IPS DF 19.7 (cell line): ENCODE results near the gene GNG11.
"Not testable (repeated sequence)": the region's sequence is repeated elsewhere in the genome, so short reads cannot be mapped to it uniquely, and the experiment has no call there.

ENCODE experiments used
- DNase-seq: peaks from one replicate; pipeline ENCODE4 v3.0.0-alpha.2; 2013; ENCODE audit warnings: low read depth, low spot score

The GNG11 gene

DNA sequence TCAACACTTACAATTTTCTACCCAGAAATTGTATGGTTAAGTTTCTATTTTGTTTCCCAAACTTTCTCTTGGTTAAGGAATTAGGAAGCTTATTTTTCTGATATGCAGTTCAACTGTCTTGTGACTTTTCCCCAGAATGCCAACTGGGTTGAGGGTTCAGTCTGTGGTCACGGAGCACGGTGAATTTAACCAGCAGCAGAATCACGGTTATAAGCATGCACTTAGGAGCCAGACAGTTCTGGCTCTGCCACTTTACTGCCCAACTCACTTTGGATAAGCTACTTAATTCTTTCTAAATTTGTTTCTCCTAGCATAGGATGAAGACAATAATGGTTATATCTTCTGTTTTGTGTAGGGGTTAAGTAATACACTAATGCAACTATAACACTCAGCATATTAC lies 10.3 kb upstream of the GNG11 start:
- not testable (repeated sequence) for DNase-seq

DNA sequence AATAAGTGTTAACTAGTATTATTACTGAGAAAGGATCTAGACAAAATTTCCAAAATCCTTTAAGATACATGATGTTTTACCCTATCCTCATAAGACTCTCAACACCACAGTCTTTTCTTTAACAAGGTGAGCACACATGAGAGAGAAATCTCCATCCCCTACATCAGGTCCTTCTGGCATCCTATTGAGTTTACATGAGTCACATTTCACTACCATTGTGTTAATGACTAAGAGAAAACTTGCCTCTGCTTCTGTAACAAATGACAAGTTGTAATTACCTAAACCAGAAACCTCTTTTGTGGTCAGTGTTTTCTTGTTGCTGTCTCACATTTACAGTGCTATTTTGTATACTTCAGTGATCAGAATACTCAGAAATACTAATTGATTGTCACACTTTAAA lies 9.9 kb upstream of the GNG11 start:
- DNase-seq: not testable (repeated sequence)

DNA sequence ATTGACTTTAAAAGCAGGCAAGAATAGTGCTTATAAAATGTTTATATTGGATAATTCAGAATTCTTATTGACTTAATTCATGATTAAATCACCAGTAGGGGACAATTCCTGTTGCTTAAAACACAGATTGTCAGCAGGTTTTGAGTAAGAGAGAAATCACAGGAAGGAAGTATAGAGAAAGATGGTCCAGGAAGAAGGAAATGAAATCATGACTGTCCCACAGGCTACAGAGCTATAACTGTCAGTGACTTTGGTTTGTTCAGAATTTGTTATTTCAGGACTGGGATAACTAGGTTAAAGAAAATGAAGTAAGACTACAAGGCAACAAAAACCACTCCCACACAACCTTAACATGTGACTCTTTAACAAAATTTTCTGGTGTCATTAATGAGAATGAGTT lies 8.3 kb upstream of the GNG11 start:
- no peak for DNase-seq

DNA sequence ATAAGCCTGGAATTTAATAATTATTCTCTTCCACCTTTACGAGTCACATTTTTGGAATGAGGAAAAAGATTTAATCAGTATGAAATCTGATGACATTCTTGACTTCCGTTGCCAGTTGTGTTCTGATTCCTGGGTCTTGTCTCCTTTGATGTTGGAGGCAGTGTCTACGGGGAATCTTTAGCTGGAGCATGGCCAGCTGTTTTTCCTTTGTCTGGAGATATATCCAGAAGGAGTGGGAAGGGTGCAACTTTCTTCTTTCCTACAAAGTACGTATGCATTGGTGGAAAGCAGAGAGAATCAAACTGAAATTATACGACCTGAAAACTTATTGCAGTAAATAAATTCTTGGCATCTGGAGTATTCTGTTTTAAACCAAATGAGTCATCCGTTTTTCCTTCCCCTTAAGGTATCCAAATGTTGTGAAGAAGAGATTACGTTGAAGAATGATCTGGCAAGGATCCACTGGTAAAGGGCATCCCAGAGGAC lies 6.9 kb upstream of the GNG11 start:
- no peak for DNase-seq

DNA sequence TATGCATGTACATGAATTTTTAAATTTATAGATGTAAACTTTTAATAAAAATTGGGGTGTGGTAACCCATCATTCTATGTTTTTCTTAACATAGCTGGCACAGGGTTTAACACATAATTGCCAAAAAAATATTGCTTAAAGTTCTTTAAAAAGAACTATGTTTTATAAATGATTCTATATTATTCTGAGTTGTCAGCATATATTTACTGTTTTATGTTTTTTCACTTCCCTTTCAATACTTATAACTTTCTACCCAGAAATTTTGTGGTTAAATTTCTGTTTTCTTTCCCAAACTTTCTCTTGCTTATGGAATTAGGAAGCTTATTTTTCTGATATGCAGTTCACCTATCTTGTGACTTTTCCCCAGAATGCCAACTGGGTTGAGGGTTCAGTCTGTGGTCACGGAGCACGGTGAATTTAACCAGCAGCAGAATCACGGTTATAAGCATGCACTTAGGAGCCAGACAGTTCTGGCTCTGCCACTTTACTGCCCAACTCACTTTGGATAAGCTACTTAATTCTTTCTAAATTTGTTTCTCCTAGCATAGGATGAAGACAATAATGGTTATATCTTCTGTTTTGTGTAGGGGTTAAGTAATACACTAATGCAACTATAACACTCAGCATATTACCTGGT lies 6.2 kb upstream of the GNG11 start:
- not testable (repeated sequence) for DNase-seq

DNA sequence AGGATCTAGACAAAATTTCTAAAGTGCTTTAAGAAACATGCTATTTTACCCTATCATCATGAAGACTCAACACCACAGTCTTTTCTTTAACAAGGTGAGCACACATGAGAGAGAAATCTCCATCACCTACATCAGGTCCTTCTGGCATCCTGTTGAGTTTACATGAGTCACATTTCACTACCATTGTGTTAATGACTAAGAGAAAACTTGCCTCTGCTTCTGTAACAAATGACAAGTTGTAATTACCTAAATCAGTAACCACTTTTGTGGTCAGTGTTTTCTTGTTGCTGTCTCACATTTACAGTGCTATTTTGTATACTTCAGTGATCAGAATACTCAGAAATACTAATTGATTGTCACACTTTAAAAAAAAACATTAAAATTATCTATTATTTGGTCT lies 5.6 kb upstream of the GNG11 start:
- DNase-seq: not testable (repeated sequence)

DNA sequence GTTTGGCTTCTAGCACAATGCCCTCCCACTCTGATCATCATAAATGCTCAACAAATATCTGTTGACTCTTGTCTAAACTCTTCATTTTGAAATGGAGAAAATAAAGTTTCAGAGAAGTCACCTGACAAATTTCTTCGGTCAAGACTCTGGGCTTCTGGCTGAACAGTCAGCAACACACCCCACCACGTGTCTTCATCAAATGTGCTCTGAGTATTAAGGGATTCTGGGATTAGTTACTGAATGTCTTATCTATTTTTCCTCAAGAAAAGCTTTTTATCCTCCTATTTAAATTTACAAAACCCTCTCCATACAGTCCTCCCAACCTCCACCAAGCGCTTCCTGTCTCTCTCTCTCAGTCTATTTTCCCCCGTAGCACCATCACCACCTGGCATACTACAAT lies 5.2 kb upstream of the GNG11 start:
- not testable (repeated sequence) for DNase-seq

DNA sequence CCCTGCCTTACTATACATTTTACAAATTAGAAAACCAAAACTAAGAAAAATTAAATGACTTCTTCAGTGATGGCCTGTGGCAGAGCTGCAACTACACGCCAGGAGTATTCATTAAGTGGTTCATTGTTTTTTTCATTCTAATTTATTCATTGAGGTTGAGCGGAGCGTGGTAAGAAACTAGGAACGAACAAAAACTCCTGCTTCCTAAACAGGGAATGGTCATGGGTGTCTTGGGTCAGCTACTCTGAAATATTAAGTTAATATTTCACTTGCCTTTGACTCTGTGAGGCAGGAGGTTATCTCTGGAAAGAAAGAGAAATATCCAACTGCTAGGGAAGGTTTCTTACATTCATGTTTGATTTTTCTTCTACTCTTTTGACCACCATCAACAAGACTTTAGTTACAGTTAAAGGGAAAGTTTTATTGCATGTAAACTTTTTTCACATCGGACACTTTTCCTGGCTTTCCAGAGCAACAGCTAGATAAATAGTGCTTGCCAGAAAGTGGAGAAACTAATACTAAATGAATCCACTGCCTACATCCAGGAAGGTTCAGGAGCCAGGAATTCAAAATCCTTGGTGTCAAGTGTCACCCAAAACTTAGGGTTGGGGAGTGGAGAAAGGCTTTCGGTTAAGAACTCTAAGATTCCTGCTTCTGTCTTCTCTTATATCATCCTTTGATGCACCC lies 896 bp upstream of the GNG11 start:
- no peak for DNase-seq

DNA sequence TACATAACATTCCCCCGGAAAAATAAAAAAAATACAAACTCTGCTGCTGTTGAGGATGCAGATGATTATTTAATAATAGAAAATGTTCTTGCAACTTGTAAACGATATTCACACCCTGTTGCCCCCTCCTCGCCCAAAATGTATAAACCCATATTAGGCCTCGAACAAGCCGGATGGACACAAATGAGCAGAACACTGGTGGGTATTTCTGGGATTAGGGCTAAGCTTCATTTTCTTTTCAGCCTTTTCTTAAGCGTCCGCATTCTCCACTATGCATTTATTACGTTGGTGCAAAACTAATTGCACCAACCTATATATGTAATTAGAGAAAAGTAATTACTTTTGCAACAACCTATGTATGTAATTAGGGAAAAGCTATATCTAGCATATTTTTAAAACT lies 349 bp upstream of the GNG11 start:
- DNase-seq: no peak

DNA sequence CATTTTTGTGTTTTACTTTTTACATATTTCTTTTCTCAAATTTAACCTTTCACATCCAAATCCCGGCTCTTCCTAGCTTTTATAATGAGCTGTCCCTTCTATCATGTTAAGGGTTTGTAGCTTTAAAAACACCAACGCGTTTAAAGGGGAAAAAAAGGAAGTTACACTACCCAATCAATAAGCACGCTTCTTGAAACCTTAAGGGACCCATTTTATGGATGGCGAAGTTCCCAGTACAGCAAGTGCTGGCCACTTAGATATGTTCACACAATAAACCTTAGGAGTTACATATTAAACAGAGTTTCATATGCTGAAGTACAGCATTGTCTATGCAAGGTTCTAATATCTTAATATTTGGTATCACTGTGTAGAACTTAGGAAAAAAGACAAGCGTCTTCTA lies 1.8 kb downstream of the GNG11 start:
- DNase-seq: no peak

DNA sequence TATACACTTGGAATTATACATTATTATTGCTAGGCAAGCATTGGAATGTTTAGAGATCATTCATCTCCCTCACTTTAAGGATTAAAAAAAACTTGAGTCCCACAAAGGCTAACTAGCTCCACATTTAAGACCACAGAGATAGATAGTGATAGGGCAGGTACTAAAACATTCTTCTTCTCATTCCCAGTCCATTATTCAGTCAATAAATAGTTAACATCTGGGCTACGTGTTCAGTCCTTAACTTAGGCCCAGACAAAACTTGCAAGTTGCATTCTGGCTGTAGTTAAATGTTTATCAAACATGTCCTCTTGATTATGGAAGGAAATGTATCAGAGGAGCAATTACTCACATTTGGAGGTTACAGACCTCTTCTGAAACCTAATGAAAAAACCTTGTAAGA lies 2.4 kb downstream of the GNG11 start:
- no peak for DNase-seq

DNA sequence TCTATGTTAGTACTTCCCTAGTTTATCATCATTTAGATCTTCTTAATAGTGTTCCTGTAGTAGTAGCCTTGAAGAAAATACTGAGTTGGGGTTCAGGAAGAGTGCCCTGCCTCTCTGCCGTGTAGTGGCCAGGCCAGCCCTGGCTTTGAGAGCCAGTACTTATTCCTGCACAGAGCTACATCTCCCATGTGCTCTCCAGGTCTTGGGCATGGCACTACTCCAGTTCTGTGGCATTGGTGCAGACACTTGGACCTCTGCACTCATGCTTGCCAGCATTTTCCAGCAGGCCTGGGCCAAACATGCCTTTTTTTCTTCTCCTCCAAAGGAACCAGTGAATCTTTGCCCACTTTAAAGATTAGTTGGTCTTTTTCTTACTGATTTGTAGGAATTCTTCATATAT lies 5.3 kb downstream of the GNG11 start:
- DNase-seq: no peak

DNA sequence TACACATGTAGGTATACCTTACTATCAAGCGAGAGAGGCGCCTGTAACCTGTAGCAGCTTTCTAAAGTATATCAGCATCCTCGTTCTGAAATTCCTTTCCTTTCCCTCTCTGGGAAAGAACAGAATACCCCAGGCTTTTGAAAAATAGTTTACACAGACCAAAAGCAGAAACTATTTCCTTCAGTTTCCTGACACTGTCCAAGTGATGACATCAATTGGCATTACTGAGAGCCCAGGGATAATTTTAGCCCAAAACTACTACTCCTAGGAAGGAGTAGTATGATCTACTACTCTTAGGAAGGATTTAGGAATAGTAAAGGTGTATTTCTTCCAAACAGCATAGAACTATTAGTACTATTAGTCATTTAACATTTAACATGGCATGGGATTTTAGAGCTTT lies 6.0 kb downstream of the GNG11 start:
- no peak for DNase-seq

DNA sequence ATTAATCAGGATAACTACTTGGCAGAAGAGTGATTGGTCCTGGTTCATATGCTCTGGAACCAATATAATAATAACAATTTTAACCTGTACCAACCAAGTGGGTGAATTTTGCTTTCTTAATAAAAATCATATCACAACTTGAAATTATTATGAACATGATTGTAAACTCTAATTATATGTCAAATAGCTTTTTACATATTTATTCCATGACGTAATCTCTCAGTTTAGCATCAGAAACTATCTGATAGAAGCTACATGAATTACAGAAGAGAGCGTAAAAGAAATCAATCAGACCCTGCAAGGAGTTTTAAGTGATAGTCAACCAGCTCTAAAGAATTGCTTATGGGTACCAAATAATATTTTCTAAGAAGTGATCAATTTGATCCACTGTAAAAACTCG lies 10.1 kb downstream of the GNG11 start:
- no peak for DNase-seq

DNA sequence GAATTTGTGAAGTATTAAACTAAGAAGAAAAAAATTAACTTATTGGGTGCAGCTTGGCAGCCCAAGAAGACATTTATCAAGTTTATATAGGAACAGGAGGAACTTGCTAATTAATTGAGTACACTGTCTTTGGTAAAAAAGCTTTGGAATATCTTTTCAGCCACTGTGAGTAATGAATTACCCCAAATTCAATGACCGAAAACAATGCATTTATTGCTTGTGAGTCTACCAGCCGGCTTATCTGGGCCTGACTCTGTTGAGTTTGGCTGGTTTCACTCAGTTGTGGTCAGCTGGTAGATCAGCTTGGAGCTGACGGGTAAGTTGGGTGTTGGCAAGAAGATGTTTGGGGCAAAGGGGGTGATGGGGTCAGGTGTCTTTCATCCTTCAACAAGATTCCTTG lies 11.6 kb downstream of the GNG11 start:
- DNase-seq: no peak

DNA sequence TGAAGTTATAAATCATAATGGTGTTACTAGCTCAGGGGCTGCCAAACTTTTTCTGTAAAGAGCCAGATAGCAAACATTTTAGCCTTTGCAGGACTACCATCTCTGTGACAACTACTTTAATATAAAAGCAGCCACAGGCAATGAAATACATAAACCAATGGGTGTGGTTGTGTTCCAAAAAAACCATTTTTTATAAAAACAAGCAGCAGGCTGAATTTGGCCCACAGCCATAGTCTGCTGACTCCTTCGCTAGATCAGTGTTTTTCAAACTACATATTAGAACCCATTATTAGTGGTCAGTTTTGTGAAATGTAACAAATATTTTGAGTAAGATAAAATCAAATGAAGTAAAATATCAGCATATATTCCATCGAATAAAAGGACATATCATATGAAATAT lies 13.6 kb downstream of the GNG11 start:
- no peak for DNase-seq

DNA sequence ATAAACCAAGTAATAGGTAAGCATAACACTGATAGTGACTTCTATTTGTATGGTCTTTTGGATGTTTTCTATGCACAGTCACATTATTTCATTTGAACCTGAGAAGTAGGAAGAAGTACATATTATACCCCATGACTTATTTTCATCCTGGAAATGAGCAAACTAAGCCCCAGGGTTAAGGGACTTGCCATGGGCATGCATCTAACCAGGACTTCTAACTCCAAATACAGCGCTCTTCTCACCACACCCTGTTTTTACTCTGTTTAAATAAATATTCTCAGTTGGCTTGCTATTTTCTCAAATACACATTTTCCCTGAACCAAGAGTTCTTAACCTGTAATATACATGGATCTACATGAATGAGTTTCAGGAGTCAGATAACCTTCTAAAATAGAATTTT lies 16.3 kb downstream of the GNG11 start:
- DNase-seq: no peak

DNA sequence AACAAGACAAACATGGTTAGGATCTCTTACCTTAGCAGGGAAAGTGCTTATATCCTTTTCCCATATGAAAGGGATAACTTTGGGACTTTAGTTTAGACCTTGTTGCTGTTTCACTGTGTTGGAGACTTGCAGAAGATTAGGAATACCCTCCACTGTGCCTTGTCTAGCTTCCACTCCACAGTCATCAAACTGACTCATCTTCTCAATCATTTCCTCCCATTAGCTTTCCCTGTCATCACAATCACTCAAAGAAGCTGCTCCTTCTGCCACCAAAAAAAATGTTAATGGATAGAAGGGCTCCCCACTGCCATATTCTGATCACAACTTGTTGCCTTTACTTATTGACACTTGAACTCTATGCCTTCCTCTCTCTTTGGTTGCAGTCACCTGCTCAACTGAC lies 16.8 kb downstream of the GNG11 start:
- no peak for DNase-seq

DNA sequence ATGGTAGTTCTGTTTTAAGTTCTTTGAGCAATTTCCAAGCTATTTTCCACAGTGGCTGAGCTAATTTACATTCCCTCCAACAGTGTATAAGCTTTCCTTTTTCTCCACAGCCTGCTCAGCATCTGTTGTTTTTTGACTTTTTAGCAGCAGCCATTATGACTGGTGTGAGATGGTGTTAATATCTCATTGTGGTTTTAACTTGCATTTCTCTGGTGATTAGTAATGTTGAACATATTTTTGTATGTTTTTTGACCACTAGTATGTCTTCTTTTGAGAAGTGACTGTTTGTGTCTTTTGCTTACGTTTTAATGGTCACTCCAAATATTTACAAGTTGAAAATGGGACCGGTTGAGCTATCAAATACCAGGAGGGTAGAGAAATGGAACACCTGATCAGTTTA lies 20.4 kb downstream of the GNG11 start:
- no peak for DNase-seq

DNA sequence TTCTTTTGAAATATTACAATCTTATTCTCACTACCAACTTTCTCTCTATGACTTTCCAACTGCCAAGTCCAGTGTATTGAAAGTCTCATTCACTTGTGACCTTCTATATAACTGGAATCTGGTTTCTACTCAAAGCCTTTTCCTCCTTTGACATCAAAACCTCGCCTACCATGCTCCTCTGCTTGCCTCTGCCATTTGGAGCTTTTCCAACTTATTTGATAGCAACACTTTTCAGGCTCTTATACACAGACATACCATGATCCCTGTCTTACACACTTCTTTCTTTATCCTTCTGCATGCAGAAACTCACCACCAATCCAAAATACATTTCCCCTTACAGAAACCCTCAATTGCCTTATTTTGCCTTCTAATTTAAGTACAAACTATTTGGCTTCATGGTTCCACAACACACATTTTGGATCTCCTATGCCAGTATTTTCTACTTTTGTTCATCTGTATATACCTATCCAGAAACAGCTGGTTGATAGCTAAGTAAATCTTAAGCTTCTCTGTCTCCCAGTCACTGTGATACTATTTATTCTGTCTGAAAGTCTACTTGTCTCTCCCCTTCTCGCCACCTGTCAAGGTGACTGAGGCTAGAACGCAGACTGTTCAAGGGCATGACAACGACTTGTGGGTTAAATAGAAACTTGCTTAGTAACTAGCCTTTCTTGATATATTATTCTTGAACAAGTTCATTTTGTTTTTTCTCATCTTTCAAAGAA lies 22.4 kb downstream of the GNG11 start:
- no peak for DNase-seq

DNA sequence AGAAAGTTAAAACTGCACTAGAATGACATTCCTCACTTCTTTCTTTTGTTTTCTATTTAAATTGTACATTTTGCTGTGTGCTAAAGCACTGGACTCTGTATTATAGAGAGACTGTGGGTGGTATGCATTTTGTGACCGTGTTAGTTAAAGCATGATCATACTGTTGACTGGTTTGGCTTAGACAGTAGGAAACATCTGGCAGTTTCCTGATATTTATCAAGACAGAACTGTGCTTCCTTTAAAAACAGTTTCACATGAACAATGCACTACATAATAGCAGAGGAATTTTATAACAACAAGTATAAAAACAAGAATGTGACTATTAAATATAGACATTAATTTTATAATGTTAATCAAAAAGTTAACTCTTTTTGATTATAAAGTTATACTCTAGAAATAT lies 23.1 kb downstream of the GNG11 start:
- no peak for DNase-seq

DNA sequence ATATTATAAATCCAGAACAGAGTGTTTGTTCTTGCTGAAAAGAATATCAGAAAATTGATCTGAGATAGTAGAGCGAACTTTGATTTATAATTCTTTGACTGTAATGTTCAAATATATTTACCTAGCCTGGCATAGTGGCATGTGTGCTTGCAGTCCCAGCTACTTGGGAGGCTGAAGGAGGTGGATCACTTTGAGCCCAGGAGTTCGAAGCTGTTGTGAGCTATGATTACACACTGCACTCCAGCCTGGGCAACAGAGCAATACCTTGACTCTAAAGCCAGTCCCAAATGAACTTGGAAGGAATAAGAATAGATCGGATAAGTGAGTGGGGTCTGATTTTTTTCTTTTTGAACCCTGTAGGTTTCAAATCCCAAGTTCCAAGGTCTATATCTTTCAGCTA lies 23.5 kb downstream of the GNG11 start:
- DNase-seq: no peak
